H1 (cell line): ENCODE data around the gene PDE6B. TPM values are rescaled to one million over a fixed set of nuclear protein-coding genes. Genes with fewer than 3 reads are reported as not detected.

Source experiments
- CTCF ChIA-PET: fragments of 300-600 bp; sonication (Branson Sonifier 250); formaldehyde crosslinking; loops from one replicate; lab custom pipeline; 2021; ENCODE audit not compliant: partially characterized antibody; lab: Charles Lee
- POLR2A ChIA-PET: fragments of 300-600 bp; sonication (Branson Sonifier 250); formaldehyde crosslinking; loops from one replicate; lab custom pipeline; 2021; ENCODE audit warnings: inconsistent platforms; ENCODE audit not compliant: partially characterized antibody; lab: Charles Lee
- DNase-seq, 2 experiments: peaks; one replicate each; pipeline versions ENCODE4 v3.0.0 to v3.0.0-alpha.2; 2010 to 2022; ENCODE audit warnings: low spot score in 2 of 2, low read depth in 1 of 2, mixed read lengths in 1 of 2
- FAIRE-seq: peaks from 2 replicates; lab custom pipeline; 2011; peaks lifted over from hg19 to GRCh38; lab: Jason Lieb, UNC
- H2AFZ ChIP-seq: 2 replicates; pipeline ENCODE4 v1.8.1; 2012; ENCODE audit warnings: low read length, inconsistent platforms
- H2AK5ac ChIP-seq: 2 replicates; pipeline ENCODE4 v1.6.1; 2013; ENCODE audit warnings: low read depth, low read length
- H2BK120ac ChIP-seq: replicated peaks from 2 replicates; pipeline ENCODE3; 2013; ENCODE audit warnings: low read depth, low read length, inconsistent platforms
- H2BK12ac ChIP-seq: 2 replicates; pipeline ENCODE4 v1.6.1; 2013; ENCODE audit warnings: low read depth, low read length
- H2BK15ac ChIP-seq: 2 replicates; pipeline ENCODE4 v1.6.1; 2013; ENCODE audit warnings: low read length
- H2BK20ac ChIP-seq: 2 replicates; pipeline ENCODE4 v1.6.1; 2013; ENCODE audit warnings: low read length
- H2BK5ac ChIP-seq: 2 replicates; pipeline ENCODE4 v1.6.1; 2013; ENCODE audit warnings: low read depth, low read length
- H3K14ac ChIP-seq: 2 replicates; pipeline ENCODE4 v1.6.1; 2013; ENCODE audit warnings: inconsistent platforms; ENCODE audit not compliant: insufficient read length
- H3K18ac ChIP-seq: 2 replicates; pipeline ENCODE4 v1.6.1; 2013; ENCODE audit warnings: low read length; ENCODE audit errors: extremely low read depth
- H3K23ac ChIP-seq: 2 replicates; pipeline ENCODE4 v1.6.1; 2013; ENCODE audit warnings: inconsistent platforms; ENCODE audit not compliant: insufficient read length
- H3K23me2 ChIP-seq: 2 replicates; pipeline ENCODE4 v1.6.1; 2013; ENCODE audit warnings: low read depth, low read length
- H3K27ac ChIP-seq: 2 replicates; pipeline ENCODE4 v1.6.1; 2011; ENCODE audit warnings: low read depth, low read length, inconsistent platforms
- H3K27me3 ChIP-seq, 4 experiments: replicated peaks in 1 of 4; 1 replicate in 1 of 4; 2 replicates in 3 of 4; pipeline versions ENCODE4 v1.6.1 to v1.8.1; 2011 to 2013; ENCODE audit warnings: low read length in 3 of 4, mild to moderate bottlenecking in 3 of 4, inconsistent platforms in 2 of 4, mixed read lengths in 2 of 4, moderate library complexity in 1 of 4; ENCODE audit not compliant: control insufficient read depth in 3 of 4, insufficient read depth in 3 of 4; ENCODE audit errors: extremely low read depth in 1 of 4
- H3K36me3 ChIP-seq, 4 experiments: 2 replicates each; pipeline versions ENCODE4 v1.6.1 to v1.8.1; 2011 to 2013; ENCODE audit warnings: mild to moderate bottlenecking in 4 of 4, low read length in 3 of 4, moderate library complexity in 2 of 4, control low read depth in 1 of 4, inconsistent platforms in 1 of 4; ENCODE audit not compliant: insufficient read depth in 4 of 4, control insufficient read depth in 2 of 4
- H3K4ac ChIP-seq: replicated peaks from 2 replicates; pipeline ENCODE3; 2013; ENCODE audit warnings: low read length, low read depth, mixed read lengths, inconsistent platforms; ENCODE audit not compliant: insufficient read length
- H3K4me1 ChIP-seq, 4 experiments: replicated peaks in 1 of 4; 1 replicate in 1 of 4; 2 replicates in 3 of 4; pipeline versions ENCODE4 v1.6.1 to v1.8.1; 2011 to 2013; ENCODE audit warnings: low read length in 3 of 4, inconsistent platforms in 2 of 4, mixed read lengths in 1 of 4; ENCODE audit not compliant: insufficient read depth in 4 of 4, control insufficient read depth in 3 of 4
- H3K4me2 ChIP-seq, 2 experiments: 2 replicates each; pipeline versions ENCODE4 v1.6.1 to v1.8.1; 2011 to 2013; ENCODE audit warnings: low read depth in 2 of 2, low read length in 2 of 2, control low read depth in 1 of 2, inconsistent platforms in 1 of 2, mild to moderate bottlenecking in 1 of 2; ENCODE audit not compliant: insufficient read depth in 1 of 2
- H3K4me3 ChIP-seq, 4 experiments: fragments of 200-600, 300-600 bp in 1 of 4; sonication (generic), shearing (Covaris generic), sonication (Bioruptor Twin) in 1 of 4; 2 replicates each; pipeline versions ENCODE4 v1.5.1 to v1.8.1; 2011 to 2016; ENCODE audit warnings: low read length in 4 of 4, low read depth in 3 of 4, control low read depth in 2 of 4, inconsistent platforms in 2 of 4, mild to moderate bottlenecking in 2 of 4, mixed read lengths in 1 of 4, moderate library complexity in 1 of 4; ENCODE audit not compliant: insufficient read depth in 2 of 4; ENCODE audit errors: extremely low read depth in 1 of 4
- H3K56ac ChIP-seq: replicated peaks from 2 replicates; pipeline ENCODE3; 2013; ENCODE audit warnings: low read depth, mild to moderate bottlenecking, mixed read lengths, low read length, inconsistent platforms; ENCODE audit not compliant: insufficient read length
- H3K79me1 ChIP-seq: 2 replicates; pipeline ENCODE4 v1.6.1; 2013; ENCODE audit warnings: low read depth, low read length, control low read depth
- H3K79me2 ChIP-seq, 2 experiments: 2 replicates each; pipeline versions ENCODE4 v1.6.1 to v1.8.1; 2012 to 2013; ENCODE audit warnings: low read length in 2 of 2, mild to moderate bottlenecking in 2 of 2, inconsistent platforms in 1 of 2; ENCODE audit not compliant: insufficient read depth in 2 of 2, control insufficient read depth in 1 of 2
- H3K9ac ChIP-seq, 4 experiments: replicated peaks in 1 of 4; 1 replicate in 1 of 4; 2 replicates in 3 of 4; pipeline versions ENCODE4 v1.6.1 to v1.8.1; 2011 to 2013; ENCODE audit warnings: low read depth in 3 of 4, low read length in 3 of 4, control low read depth in 2 of 4, mild to moderate bottlenecking in 2 of 4, moderate library complexity in 2 of 4, inconsistent platforms in 1 of 4; ENCODE audit errors: extremely low read depth in 1 of 4
- H3K9me3 ChIP-seq, 2 experiments: 2 replicates each; pipeline versions ENCODE4 v1.6.1 to v1.8.1; 2012 to 2013; ENCODE audit warnings: mild to moderate bottlenecking in 2 of 2, moderate library complexity in 2 of 2, control low read depth in 1 of 2, inconsistent platforms in 1 of 2, low read depth in 1 of 2, low read length in 1 of 2, mixed read lengths in 1 of 2; ENCODE audit not compliant: insufficient read depth in 2 of 2
- H4K20me1 ChIP-seq, 2 experiments: replicated peaks in 1 of 2; 2 replicates each; pipeline versions ENCODE3 to v1.8.1; 2011 to 2013; ENCODE audit warnings: inconsistent platforms in 2 of 2, low read length in 2 of 2, mild to moderate bottlenecking in 1 of 2; ENCODE audit not compliant: insufficient read depth in 2 of 2, control insufficient read depth in 1 of 2
- H4K5ac ChIP-seq: 2 replicates; pipeline ENCODE4 v1.6.1; 2013; ENCODE audit warnings: low read length, low read depth, mixed read lengths, inconsistent platforms; ENCODE audit not compliant: insufficient read length
- H4K8ac ChIP-seq: 2 replicates; pipeline ENCODE4 v1.8.0; 2013; ENCODE audit warnings: mild to moderate bottlenecking, moderate library complexity, low read length, inconsistent platforms; ENCODE audit not compliant: insufficient read depth; ENCODE audit errors: extremely low read depth
- H4K91ac ChIP-seq: replicated peaks from 2 replicates; pipeline ENCODE3; 2013; ENCODE audit warnings: low read length, mixed read lengths, inconsistent platforms; ENCODE audit not compliant: insufficient read length
- CTBP2 ChIP-seq: IDR thresholded peaks from 2 replicates; pipeline ENCODE4 v1.7.0; 2011; ENCODE audit warnings: borderline replicate concordance, mild to moderate bottlenecking, moderate library complexity, mixed read lengths, low read length; ENCODE audit not compliant: insufficient read depth, insufficient read length
- EGR1 ChIP-seq: IDR thresholded peaks from 2 replicates; pipeline ENCODE4 v1.6.1; 2011; ENCODE audit warnings: low read depth, low read length, borderline replicate concordance
- EZH2 ChIP-seq: fragments of 200-600 bp; sonication (generic); IDR thresholded peaks from 2 replicates; pipeline ENCODE4 v1.7.1; 2012; ENCODE audit warnings: low read depth, mild to moderate bottlenecking, moderate library complexity, low read length, inconsistent platforms; ENCODE audit not compliant: severe bottlenecking
- GTF2F1 ChIP-seq: IDR thresholded peaks from 2 replicates; pipeline ENCODE4 v1.6.1; 2012; ENCODE audit warnings: low read depth, low read length, improper control_type of control experiment, borderline replicate concordance
- KDM5A ChIP-seq: fragments of 200-600 bp; IDR thresholded peaks from 2 replicates; pipeline ENCODE4 v1.7.1; 2012; ENCODE audit warnings: mild to moderate bottlenecking, low read length, inconsistent platforms, mixed read lengths
- NANOG ChIP-seq: IDR thresholded peaks from 2 replicates; pipeline ENCODE4 v1.6.1; 2011; ENCODE audit warnings: low read length, low read depth, mild to moderate bottlenecking, inconsistent platforms; ENCODE audit not compliant: insufficient read depth, poor library complexity, severe bottlenecking
- PHF8 ChIP-seq: fragments of 200-600 bp; sonication (generic); conservative IDR thresholded peaks from 2 replicates; pipeline ENCODE4 v1.7.1; 2012; ENCODE audit warnings: low read depth, mild to moderate bottlenecking, inconsistent platforms, low read length, moderate library complexity
- RAD21 ChIP-seq, 2 experiments: IDR thresholded peaks in 1 of 2; conservative IDR thresholded peaks in 1 of 2; 2 replicates each; pipeline ENCODE4 v1.6.1; 2011; ENCODE audit warnings: low read depth in 2 of 2, low read length in 2 of 2, improper control_type of control experiment in 1 of 2, inconsistent platforms in 1 of 2, mild to moderate bottlenecking in 1 of 2, moderate library complexity in 1 of 2
- SIX5 ChIP-seq: IDR thresholded peaks from 2 replicates; pipeline ENCODE4 v1.6.1; 2011; ENCODE audit warnings: mild to moderate bottlenecking, low read depth, low read length
- SRF ChIP-seq: IDR thresholded peaks from 2 replicates; pipeline ENCODE4 v1.6.1; 2011; ENCODE audit warnings: mild to moderate bottlenecking, low read depth, low read length, moderate library complexity
- TAF7 ChIP-seq: optimal IDR thresholded peaks from 2 replicates; pipeline ENCODE3; 2011; ENCODE audit warnings: low read depth, mild to moderate bottlenecking, inconsistent platforms, low read length, moderate library complexity, borderline replicate concordance
- WGBS, 2 experiments: shearing (Covaris generic) in 1 of 2; methylation state at CpG; one replicate each; pipeline versions ENCODE4 v1.1.6 to v1.1.7; 2013 to 2015; ENCODE audit warnings: low lambda C conversion rate in 2 of 2, mixed read lengths in 2 of 2, inconsistent platforms in 1 of 2, low coverage in 1 of 2, missing lambda C conversion rate in 1 of 2; ENCODE audit not compliant: insufficient replicate concordance in 2 of 2, insufficient coverage in 1 of 2, insufficient read length in 1 of 2; ENCODE audit errors: extremely low coverage in 1 of 2, missing lambda C conversion rate in 1 of 2; 5-methylcytosine and 5-hydroxymethylcytosine counted together
- polyA plus RNA-seq, 7 experiments: library from polyadenylated mRNA; depleted of rRNA in 3 of 7; stranded (reverse) in 5 of 7; unstranded in 2 of 7; fragments of >200 nt in 5 of 7; fragments of 200-250 nt in 2 of 7; gene quantifications; 1 replicate in 5 of 7; 2 replicates in 1 of 7; 4 replicates in 1 of 7; pipeline versions ENCODE4 v1.2.1 to v1.2.3, GENCODE V29; 2011 to 2013; ENCODE audit warnings: missing spikeins in 2 of 7, mixed read lengths in 2 of 7
- total RNA-seq: library from RNA; stranded (reverse); fragmentation: NEBNext Ultra II Directional; extraction: Animal tissue kit (Norgen Biotek cat#: 25700); gene quantifications from 2 replicates; pipeline ENCODE4 v1.2.1, GENCODE V29; 2021
- TF ChIP-seq, protein P1 (sequence below): IDR thresholded peaks from 2 replicates; pipeline ENCODE4 v1.6.1; 2011; ENCODE audit warnings: low read depth, mild to moderate bottlenecking, low read length; ENCODE audit not compliant: insufficient read depth

Gene PDE6B
- total and polyA plus RNA-seq, 2 of the 8 experiments (the other 6 are each of a cell fraction or from before 2014, with no cell fraction given): 4.1 to 8.4 TPM

DNA sequence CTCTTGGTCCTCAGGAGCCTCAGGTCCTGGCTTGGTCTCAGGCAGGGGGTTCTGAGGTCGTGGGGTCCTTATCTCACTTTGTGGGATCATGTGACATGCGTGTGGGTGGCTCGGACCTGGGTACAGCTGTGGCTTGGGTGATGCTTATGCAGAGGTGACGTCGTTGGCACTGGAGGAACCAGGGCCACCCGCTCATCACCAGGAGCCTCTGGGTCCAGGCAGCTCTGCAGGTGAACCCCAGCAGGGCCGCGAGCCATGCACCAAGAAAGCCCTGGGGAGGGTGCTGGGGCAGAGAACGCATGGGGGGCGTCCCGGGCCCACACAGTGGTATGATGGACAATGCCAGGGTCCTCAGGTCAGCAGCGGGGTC, 40.0 kb downstream of the PDE6B start:
- H3K79me1 ChIP-seq: no peaks in the 10 kb centered on the region
- DNase-seq (no peak), FAIRE-seq (no peak)
- no peaks in the 10 kb centered on the region for H3K79me2 ChIP-seq
- no peak overlapping the region for H3K56ac ChIP-seq
- H3K9ac ChIP-seq: no peak overlapping the region
- no peak overlapping the region for H2BK20ac ChIP-seq
- H4K91ac ChIP-seq: no peak overlapping the region
- no peak overlapping the region for H3K18ac ChIP-seq
- H3K27ac ChIP-seq: no peak overlapping the region
- no peak overlapping the region for H2AK5ac ChIP-seq
- ChIA-PET CTCF (interaction anchor here (1.5 to 3.0 kb wide), 3 partner anchors 9 to 63 kb away, joined by 3 to 22 read pairs (median 11); partner anchors contain the start of genes ATP5ME and MYL5), POLR2A (interaction anchor here (1.3 to 5.0 kb wide), 3 partner anchors 8 to 14 kb away, joined by 3 to 53 read pairs (median 25); partner anchors contain the start of genes ATP5ME and MYL5)
- peaks cover 7% of the 10 kb centered on the region; the same call in 1 of the 2 replicates for H3K23me2 ChIP-seq
- H3K4me3 ChIP-seq: no peak overlapping the region
- WGBS, 2 experiments: 83% methylated on average over 12 of the region's 12 CpGs; no CpG with 5 or more reads in 1 of the 2 experiments
- H4K20me1 ChIP-seq: peaks cover 0 to 5% of the 10 kb centered on the region in 2 experiments
- no peak overlapping the region for H2BK120ac ChIP-seq
- no peaks in the 10 kb centered on the region; a peak in 1 of 7 replicates for H3K4me1 ChIP-seq
- H3K23ac ChIP-seq: no peak overlapping the region
- H3K14ac ChIP-seq: no peak overlapping the region
- H3K4ac ChIP-seq: no peak overlapping the region
- H4K5ac ChIP-seq: no peak overlapping the region
- H2AFZ ChIP-seq: no peak overlapping the region
- no peaks in the 10 kb centered on the region for H3K36me3 ChIP-seq
- H2BK15ac ChIP-seq: 0 out of 2 replicates have a peak overlapping the region, but pooled peaks have one; percentile 10
- no peaks in the 10 kb centered on the region for H3K27me3 ChIP-seq
- H4K8ac ChIP-seq: no peak overlapping the region
- H2BK5ac ChIP-seq: no peak overlapping the region
- no peak overlapping the region for H2BK12ac ChIP-seq
- H3K9me3 ChIP-seq: no peaks in the 10 kb centered on the region
- no peak overlapping the region for H3K4me2 ChIP-seq
- TF ChIP-seq RAD21 (IDR thresholded peaks at IDR 0.05 in 1 of 2, conservative IDR thresholded peaks at IDR 0.05 in 1 of 2; ENCODE audit: low read depth in 2 of 2, low read length in 2 of 2) (no peak), PHF8 (no peak), SRF (no peak), EGR1 (no peak), KDM5A (no peak), CTBP2 (no peak), SIX5 (no peak), GTF2F1 (no peak), TAF7 (no peak), NANOG (no peak), EZH2 (no peak)
- TF ChIP-seq, protein P1, sequence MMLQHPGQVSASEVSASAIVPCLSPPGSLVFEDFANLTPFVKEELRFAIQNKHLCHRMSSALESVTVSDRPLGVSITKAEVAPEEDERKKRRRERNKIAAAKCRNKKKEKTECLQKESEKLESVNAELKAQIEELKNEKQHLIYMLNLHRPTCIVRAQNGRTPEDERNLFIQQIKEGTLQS: no peak
